ENCODE results near the gene GRK7.

Gene GRK7, protein sequence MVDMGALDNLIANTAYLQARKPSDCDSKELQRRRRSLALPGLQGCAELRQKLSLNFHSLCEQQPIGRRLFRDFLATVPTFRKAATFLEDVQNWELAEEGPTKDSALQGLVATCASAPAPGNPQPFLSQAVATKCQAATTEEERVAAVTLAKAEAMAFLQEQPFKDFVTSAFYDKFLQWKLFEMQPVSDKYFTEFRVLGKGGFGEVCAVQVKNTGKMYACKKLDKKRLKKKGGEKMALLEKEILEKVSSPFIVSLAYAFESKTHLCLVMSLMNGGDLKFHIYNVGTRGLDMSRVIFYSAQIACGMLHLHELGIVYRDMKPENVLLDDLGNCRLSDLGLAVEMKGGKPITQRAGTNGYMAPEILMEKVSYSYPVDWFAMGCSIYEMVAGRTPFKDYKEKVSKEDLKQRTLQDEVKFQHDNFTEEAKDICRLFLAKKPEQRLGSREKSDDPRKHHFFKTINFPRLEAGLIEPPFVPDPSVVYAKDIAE (N-terminal part only)

DNA sequence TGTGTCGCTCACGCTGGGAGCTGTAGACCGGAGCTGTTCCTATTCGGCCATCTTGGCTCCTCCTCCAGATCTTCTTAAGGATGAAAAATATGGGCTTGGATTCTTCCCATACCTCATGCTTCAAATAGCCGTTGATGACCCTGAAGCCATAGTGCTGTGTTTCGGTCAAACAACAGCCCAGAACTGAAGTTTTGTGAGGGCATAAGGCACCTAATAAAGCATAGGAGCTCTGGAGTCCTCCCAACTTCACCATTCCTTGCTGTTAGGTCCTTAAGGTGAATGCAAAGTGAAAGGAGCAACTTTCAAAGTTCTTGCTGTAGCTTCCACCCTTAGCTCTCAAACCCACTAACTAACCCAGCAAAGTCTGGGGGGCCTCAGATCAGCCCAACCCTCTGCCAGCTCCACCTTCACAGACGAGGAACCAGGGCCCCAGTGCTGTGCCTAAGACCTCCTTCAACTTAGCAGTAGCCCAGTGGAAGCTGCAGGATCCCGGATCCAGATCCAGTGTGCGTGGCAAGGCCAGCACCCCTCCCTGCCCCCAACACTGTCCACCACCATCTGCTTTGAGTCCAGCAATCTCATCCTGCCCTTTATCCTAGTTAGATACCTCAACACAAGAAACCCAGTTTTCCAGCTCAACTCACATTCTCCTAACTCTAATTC is at the start of gene GRK7:
TSS of gene GRK7 (plus strand) at position 321 of the 663 bp plus-strand sequence. CDS start 14,877 bp downstream, outside the sequence.
- peak within 1 kb of the TSS; percentile 20; the same call in 1 of the 2 replicates for H3K27ac ChIP-seq

DNA sequence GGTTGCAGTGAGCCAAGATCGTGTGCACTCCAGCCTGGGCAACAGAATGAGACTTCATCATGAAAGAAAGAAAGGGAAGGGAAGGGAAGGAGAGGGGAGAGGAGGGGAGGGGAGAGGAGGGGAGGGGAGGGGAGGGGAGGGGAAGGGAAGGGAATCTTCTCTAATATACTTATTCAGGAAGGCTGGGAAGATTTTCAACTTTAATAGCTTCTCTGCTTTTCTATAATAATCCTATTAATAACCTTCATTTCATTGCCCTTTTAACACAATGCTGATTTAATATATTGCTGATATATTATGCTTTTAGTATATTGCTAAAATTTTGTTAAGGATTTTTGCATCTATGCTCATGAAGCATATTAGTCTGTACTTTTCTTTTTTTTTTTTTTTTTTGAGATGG is 48.5 kb upstream of the GRK7 start:
- no peak overlapping the region for H3K27ac ChIP-seq
- TF ChIP-seq ZFX (IDR thresholded peaks at IDR 0.05; ENCODE audit: borderline replicate concordance): no peak
- TF ChIP-seq, protein P1, sequence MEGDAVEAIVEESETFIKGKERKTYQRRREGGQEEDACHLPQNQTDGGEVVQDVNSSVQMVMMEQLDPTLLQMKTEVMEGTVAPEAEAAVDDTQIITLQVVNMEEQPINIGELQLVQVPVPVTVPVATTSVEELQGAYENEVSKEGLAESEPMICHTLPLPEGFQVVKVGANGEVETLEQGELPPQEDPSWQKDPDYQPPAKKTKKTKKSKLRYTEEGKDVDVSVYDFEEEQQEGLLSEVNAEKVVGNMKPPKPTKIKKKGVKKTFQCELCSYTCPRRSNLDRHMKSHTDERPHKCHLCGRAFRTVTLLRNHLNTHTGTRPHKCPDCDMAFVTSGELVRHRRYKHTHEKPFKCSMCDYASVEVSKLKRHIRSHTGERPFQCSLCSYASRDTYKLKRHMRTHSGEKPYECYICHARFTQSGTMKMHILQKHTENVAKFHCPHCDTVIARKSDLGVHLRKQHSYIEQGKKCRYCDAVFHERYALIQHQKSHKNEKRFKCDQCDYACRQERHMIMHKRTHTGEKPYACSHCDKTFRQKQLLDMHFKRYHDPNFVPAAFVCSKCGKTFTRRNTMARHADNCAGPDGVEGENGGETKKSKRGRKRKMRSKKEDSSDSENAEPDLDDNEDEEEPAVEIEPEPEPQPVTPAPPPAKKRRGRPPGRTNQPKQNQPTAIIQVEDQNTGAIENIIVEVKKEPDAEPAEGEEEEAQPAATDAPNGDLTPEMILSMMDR (IDR thresholded peaks at IDR 0.05): no peak

More for the DNA sequence above, at the start of gene GRK7:
- no peak for TF ChIP-seq ZFX (IDR thresholded peaks at IDR 0.05; ENCODE audit: borderline replicate concordance)
- TF ChIP-seq, protein P1 (IDR thresholded peaks at IDR 0.05): no peak

- TF ChIP-seq, protein P1 (IDR thresholded peaks at IDR 0.05): no peak
- TF ChIP-seq ZFX (IDR thresholded peaks at IDR 0.05; ENCODE audit: borderline replicate concordance): no peak
- no peak overlapping the region for H3K27ac ChIP-seq
These were observed 41.1 kb upstream of the GRK7 start for GRCh38 chr3:141722081-141722480.

- no peak overlapping the region for H3K27ac ChIP-seq
- TF ChIP-seq, protein P1 (IDR thresholded peaks at IDR 0.05): no peak
- TF ChIP-seq ZFX (IDR thresholded peaks at IDR 0.05; ENCODE audit: borderline replicate concordance): no peak
These were observed 40.6 kb upstream of the GRK7 start for GRCh38 chr3:141722648-141723047.

DNA sequence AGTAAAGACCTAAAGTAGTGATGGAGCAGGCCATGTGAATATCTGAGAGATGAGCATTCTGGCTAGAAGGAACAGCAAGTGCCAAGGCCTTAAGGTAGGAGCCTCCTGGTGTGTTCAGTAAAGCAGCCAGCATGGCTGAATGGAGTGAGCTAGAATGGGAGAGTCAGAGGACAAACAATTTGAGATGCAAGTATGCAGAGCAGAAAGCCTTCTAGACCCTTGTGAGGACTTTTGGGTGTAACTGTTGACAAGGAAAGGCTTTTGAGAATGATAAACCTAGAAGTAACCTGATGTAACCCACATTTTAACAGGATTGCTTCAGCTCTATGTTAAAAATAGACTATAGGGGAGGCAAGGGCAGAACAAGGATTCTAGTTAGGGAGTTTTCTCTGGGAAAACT is 40.0 kb upstream of the GRK7 start:
- no peak for TF ChIP-seq ZFX (IDR thresholded peaks at IDR 0.05; ENCODE audit: borderline replicate concordance)
- TF ChIP-seq, protein P1 (IDR thresholded peaks at IDR 0.05): no peak
- H3K27ac ChIP-seq: no peak overlapping the region

GRCh38 chr3:141724186-141724585 is 39.0 kb upstream of the GRK7 start:
- TF ChIP-seq, protein P1 (IDR thresholded peaks at IDR 0.05): no peak
- TF ChIP-seq ZFX (IDR thresholded peaks at IDR 0.05; ENCODE audit: borderline replicate concordance): no peak
- no peak overlapping the region for H3K27ac ChIP-seq

DNA sequence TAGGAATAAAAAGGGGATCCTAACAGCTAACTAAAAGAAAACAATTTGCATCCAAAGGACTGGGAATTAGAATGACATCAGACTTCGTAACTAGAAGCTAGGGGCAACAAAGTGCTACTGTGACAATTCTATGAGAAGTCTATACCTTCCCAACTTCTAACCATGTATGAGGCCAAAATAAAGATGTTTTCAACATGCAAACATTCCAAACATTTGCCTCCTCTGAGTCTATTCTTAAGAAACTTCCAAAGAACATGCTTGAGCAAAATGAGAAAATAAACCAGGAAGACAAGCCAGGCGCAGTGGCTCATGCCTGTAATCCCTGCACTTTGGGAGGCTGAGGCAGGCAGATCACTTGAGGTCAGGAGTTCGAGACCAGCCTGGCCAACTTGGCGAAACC is 38.2 kb upstream of the GRK7 start:
- TF ChIP-seq, protein P1 (IDR thresholded peaks at IDR 0.05): no peak
- no peak for TF ChIP-seq ZFX (IDR thresholded peaks at IDR 0.05; ENCODE audit: borderline replicate concordance)
- H3K27ac ChIP-seq: no peak overlapping the region

Measured in 22Rv1 (cell line).